HepG2 (cell line): Measurements from ENCODE around the gene GBE1. TPM values are rescaled to one million over a fixed set of nuclear protein-coding genes. Genes with fewer than 3 reads are reported as not detected.

Experiments
- ATAC-seq: fragments of 200-7000 bp; cut with Tn5 transposase; 3 replicates; pipeline ENCODE4 v1.9.1; 2020; ENCODE audit warnings: mild to moderate bottlenecking, moderate library complexity
- BruUV-seq: library from RNA; stranded (reverse); fragments of 400-500 nt; replicated peaks from 2 replicates; lab custom pipeline; 2021; lab: Mats Ljungman, UMichigan
- CTCF ChIA-PET: fragments of 300-600 bp; formaldehyde crosslinking; extraction: SDS; loops from one replicate; lab custom pipeline; 2021; ENCODE audit warnings: low total read pairs, inconsistent platforms, low intra/inter-chr PET ratio; lab: Yijun Ruan, JAX
- POLR2A ChIA-PET: fragments of 350-600 bp; sonication (Branson Sonifier 250); formaldehyde crosslinking; loops from one replicate; lab custom pipeline; 2020; ENCODE audit warnings: antibody characterized with exemption, inconsistent platforms; lab: Yijun Ruan, JAX
- DNase-seq: peaks from one replicate; pipeline ENCODE4 v3.0.0-alpha.2; 2015; ENCODE audit warnings: low spot score
- FAIRE-seq: peaks from 3 replicates; lab custom pipeline; 2011; peaks lifted over from hg19 to GRCh38; lab: Jason Lieb, UNC
- H2AFZ ChIP-seq: one replicate; pipeline ENCODE4 v1.6.1; 2011; ENCODE audit warnings: low read length, inconsistent platforms
- H3K27ac ChIP-seq: fragments of 300-600 bp; 3 replicates; pipeline ENCODE4 v1.8.0; 2011; ENCODE audit warnings: mixed run types, mild to moderate bottlenecking, mixed read lengths, low read length, inconsistent platforms; ENCODE audit not compliant: insufficient read depth; ENCODE audit errors: extremely low read length
- H3K27me3 ChIP-seq, 2 experiments: fragments of 200-600 bp in 1 of 2; 2 replicates in 1 of 2; 3 replicates in 1 of 2; pipeline versions ENCODE4 v1.6.0 to v1.8.0; 2011; ENCODE audit warnings: low read length in 2 of 2, mild to moderate bottlenecking in 2 of 2, moderate library complexity in 2 of 2, inconsistent platforms in 1 of 2; ENCODE audit not compliant: insufficient read depth in 2 of 2, control insufficient read depth in 1 of 2
- H3K36me3 ChIP-seq, 2 experiments: fragments of 200-600 bp in 1 of 2; replicated peaks in 1 of 2; 2 replicates in 1 of 2; 3 replicates in 1 of 2; pipeline versions ENCODE4 v1.5.1 to v1.8.0; 2011; ENCODE audit warnings: low read length in 2 of 2, inconsistent platforms in 1 of 2; ENCODE audit not compliant: insufficient read depth in 2 of 2, control insufficient read depth in 1 of 2
- H3K4me1 ChIP-seq: 2 replicates; pipeline ENCODE4 v1.5.1; 2012; ENCODE audit warnings: low read length, inconsistent platforms; ENCODE audit not compliant: insufficient read depth
- H3K4me2 ChIP-seq: 2 replicates; pipeline ENCODE4 v1.6.0; 2011; ENCODE audit warnings: low read depth, low read length, inconsistent platforms
- H3K4me3 ChIP-seq, 3 experiments: fragments of 200-600 bp in 1 of 3; sonication (generic), shearing (Covaris generic) in 1 of 3; replicated peaks in 1 of 3; 2 replicates each; pipeline ENCODE4 v1.5.1; 2011 to 2016; ENCODE audit warnings: low read length in 3 of 3, inconsistent platforms in 2 of 3, low read depth in 2 of 3, mild to moderate bottlenecking in 2 of 3, control low read depth in 1 of 3, mixed read lengths in 1 of 3; ENCODE audit not compliant: insufficient read depth in 1 of 3
- H3K79me2 ChIP-seq: one replicate; pipeline ENCODE4 v1.6.1; 2011; ENCODE audit warnings: low read length, inconsistent platforms; ENCODE audit not compliant: insufficient read depth
- H3K9ac ChIP-seq: 2 replicates; pipeline ENCODE4 v1.6.0; 2011; ENCODE audit warnings: mild to moderate bottlenecking, low read depth, low read length, inconsistent platforms; ENCODE audit not compliant: insufficient read depth
- H3K9me3 ChIP-seq: 2 replicates; pipeline ENCODE4 v1.5.1; 2012; ENCODE audit warnings: mild to moderate bottlenecking, low read length
- H4K20me1 ChIP-seq: 2 replicates; pipeline ENCODE4 v1.6.0; 2011; ENCODE audit warnings: inconsistent platforms, mild to moderate bottlenecking, low read length, moderate library complexity; ENCODE audit not compliant: insufficient read depth
- CHD4 ChIP-seq: fragments of 200-600 bp; sonication (generic); IDR thresholded peaks from 2 replicates; pipeline ENCODE4 v1.7.0; 2017; ENCODE audit warnings: mild to moderate bottlenecking, low read length, borderline replicate concordance
- CTCF ChIP-seq: sonication (generic); formaldehyde crosslinking; IDR thresholded peaks from 2 replicates; pipeline ENCODE4 v1.5.0; 2020; ENCODE audit warnings: mild to moderate bottlenecking, missing genetic modification reagents, moderate library complexity
- GATAD1 ChIP-seq: IDR thresholded peaks from 2 replicates; pipeline ENCODE4 v1.6.1; 2016; ENCODE audit warnings: missing genetic modification reagents, missing compliant biosample characterization
- STAG1 ChIP-seq: sonication (generic); formaldehyde crosslinking; IDR thresholded peaks from 2 replicates; pipeline ENCODE4 v1.4.0; 2020; ENCODE audit warnings: missing genetic modification reagents
- ZNF281 ChIP-seq: sonication (generic); formaldehyde crosslinking; IDR thresholded peaks from 2 replicates; pipeline ENCODE4 v1.4.0; 2020; ENCODE audit warnings: missing genetic modification reagents, borderline replicate concordance
- ZNF503 ChIP-seq: sonication (generic); formaldehyde crosslinking; IDR thresholded peaks from 2 replicates; pipeline ENCODE4 v1.4.0; 2020; ENCODE audit warnings: missing genetic modification reagents
- ZNF556 ChIP-seq: sonication (generic); formaldehyde crosslinking; IDR thresholded peaks from 2 replicates; pipeline ENCODE4 v1.4.0; 2020; ENCODE audit warnings: mild to moderate bottlenecking, missing genetic modification reagents, borderline replicate concordance
- ZSCAN12 ChIP-seq: sonication (generic); formaldehyde crosslinking; IDR thresholded peaks from 2 replicates; pipeline ENCODE4 v1.9.0; 2021; ENCODE audit warnings: mild to moderate bottlenecking, missing genetic modification reagents
- WGBS: methylation state at CpG from one replicate; pipeline ENCODE4 v1.1.6; 2017; ENCODE audit warnings: low lambda C conversion rate; 5-methylcytosine and 5-hydroxymethylcytosine counted together
- in situ Hi-C: cut with HindIII; loops from 2 replicates; pipeline ENCODE4 v1.10.0; 2017; ENCODE audit warnings: low pct_unique_long_range_greater_than_20kb; ENCODE audit not compliant: extremely low pct_ligation_motif_present
- intact Hi-C: fragments of 100-400 bp; cut with micrococcal nuclease; formaldehyde crosslinking; loops from one replicate; pipeline ENCODE4 v1.10.0; 2022; ENCODE audit not compliant: unreplicated experiment
- polyA plus RNA-seq, 8 experiments: library from polyadenylated mRNA; depleted of rRNA in 3 of 8; stranded (reverse) in 7 of 8; unstranded in 1 of 8; fragments of >200 nt; fragmentation: Illumina TruSeq in 4 of 8; extraction: Trizol in 4 of 8; gene quantifications; 2 replicates each; pipeline versions ENCODE4 v1.2.1 to v1.2.3, GENCODE V29; 2011 to 2016; ENCODE audit warnings: low read depth in 4 of 8, missing spikeins in 1 of 8, mixed read lengths in 1 of 8; ENCODE audit not compliant: insufficient read depth in 1 of 8
- total RNA-seq, 5 experiments: library from RNA; depleted of rRNA; stranded (reverse); fragments of >200 nt; fragmentation: Illumina TruSeq; extraction: Trizol; gene quantifications; 2 replicates each; pipeline ENCODE4 v1.2.3, GENCODE V29; 2016; ENCODE audit warnings: low read depth in 1 of 5

The GBE1 gene
- total and polyA plus RNA-seq, 2 of the 13 experiments (the other 11 are each of a cell fraction or from before 2014, with no cell fraction given), result 22.9 to 36.1 TPM

DNA sequence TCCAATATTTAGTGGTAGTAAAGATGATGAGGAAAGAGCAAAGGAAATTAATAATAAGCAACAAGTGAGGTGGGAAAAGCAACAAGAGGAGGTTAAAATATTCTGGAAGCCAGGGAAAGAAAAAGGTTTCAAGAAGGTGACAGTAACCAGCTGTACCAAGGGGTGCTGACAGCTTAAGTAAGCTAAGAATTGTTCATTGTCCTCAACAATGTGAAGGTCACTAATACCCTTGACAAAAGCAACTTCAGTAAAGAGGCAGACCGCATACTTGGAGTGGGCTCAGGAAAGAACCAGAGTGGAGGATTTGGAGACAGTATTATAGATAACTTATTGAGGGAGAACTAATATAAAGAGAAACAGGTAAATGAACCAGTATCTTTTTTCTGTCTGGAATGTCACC lies 116.2 kb downstream of the GBE1 start (continued):
- TF ChIP-seq ZNF281 (CRISPR knock-in tag), result no peak
- no peak for TF ChIP-seq GATAD1
- TF ChIP-seq ZSCAN12 (CRISPR knock-in tag), result no peak

DNA sequence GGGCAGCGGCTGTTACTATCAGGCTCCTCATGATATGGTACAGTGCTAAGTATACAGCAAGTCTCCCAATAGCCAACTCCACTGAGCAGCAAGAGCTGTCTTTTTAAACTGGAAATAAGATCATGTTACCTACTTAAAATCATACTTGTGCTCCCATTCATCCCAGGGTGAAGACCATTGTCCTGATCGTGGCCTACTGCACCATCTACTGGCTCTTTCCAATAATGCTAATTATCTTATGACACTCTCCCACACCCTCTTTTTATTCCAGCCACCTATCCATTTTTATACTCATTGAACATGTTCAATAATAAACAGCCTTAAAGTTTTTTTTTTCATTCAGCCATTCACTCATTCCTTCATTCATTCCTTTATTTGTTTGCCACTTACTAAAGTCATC lies 117.7 kb downstream of the GBE1 start:
- Histone ChIP-seq H3K9me3 (no peaks in the 10 kb centered on the region), H3K27me3 (no peaks in the 10 kb centered on the region), H4K20me1 (no peaks in the 10 kb centered on the region), H3K4me2 (no peak overlapping the region), H3K79me2 (no peaks in the 10 kb centered on the region), H3K27ac (no peak overlapping the region), H3K36me3 (peaks cover 4 to 9% of the 10 kb centered on the region in 2 experiments; a peak in 4 of 5 replicates), H3K9ac (no peak overlapping the region), H2AFZ (no peak overlapping the region), H3K4me1 (no peaks in the 10 kb centered on the region), H3K4me3 (no peak overlapping the region)
- ChIA-PET POLR2A (no interaction called here), CTCF (interaction anchor here (1.7 kb wide), 1 partner anchor 62 kb away, joined by 7 read pairs; no protein-coding TSS in a partner anchor)
- TF ChIP-seq CHD4 (no peak), ZNF503 (CRISPR knock-in tag) (no peak), CTCF (CRISPR knock-in tag) (peak; percentile 45), STAG1 (CRISPR knock-in tag) (peak; percentile 40; the same call in 1 of the 2 replicates), ZNF556 (no peak)
- FAIRE-seq (no peak), DNase-seq (peak; percentile 9), ATAC-seq (peak; percentile 67)
- intact Hi-C loops (loop anchor here (1.0 to 10.0 kb wide), 5 partner anchors 61 to 429 kb away; no protein-coding TSS in a partner anchor), in situ Hi-C loops (no loop called here)
- BruUV-seq, result no TSS peak
- 84% methylated on average over 2 of the region's 2 CpGs for WGBS
